Uterus (tissue), 2 donors: ENCODE results near the gene RCAN2.

Experiments
- CTCF ChIP-seq, 4 experiments: fragments of 200-600 bp in 2 of 4; fragments of 450-650 bp in 2 of 4; sonication (generic) in 2 of 4; IDR thresholded peaks; one replicate each; pipeline ENCODE4 v1.5.1; 2016 to 2019; ENCODE audit warnings: antibody characterized with exemption in 4 of 4, mild to moderate bottlenecking in 2 of 4, moderate library complexity in 1 of 4
- POLR2A ChIP-seq, 2 donors: fragments of 450-650 bp; IDR thresholded peaks; one replicate each; pipeline ENCODE4 v1.6.1; 2016; ENCODE audit warnings: antibody characterized with exemption in 2 of 2, mild to moderate bottlenecking in 1 of 2, moderate library complexity in 1 of 2

DNA sequence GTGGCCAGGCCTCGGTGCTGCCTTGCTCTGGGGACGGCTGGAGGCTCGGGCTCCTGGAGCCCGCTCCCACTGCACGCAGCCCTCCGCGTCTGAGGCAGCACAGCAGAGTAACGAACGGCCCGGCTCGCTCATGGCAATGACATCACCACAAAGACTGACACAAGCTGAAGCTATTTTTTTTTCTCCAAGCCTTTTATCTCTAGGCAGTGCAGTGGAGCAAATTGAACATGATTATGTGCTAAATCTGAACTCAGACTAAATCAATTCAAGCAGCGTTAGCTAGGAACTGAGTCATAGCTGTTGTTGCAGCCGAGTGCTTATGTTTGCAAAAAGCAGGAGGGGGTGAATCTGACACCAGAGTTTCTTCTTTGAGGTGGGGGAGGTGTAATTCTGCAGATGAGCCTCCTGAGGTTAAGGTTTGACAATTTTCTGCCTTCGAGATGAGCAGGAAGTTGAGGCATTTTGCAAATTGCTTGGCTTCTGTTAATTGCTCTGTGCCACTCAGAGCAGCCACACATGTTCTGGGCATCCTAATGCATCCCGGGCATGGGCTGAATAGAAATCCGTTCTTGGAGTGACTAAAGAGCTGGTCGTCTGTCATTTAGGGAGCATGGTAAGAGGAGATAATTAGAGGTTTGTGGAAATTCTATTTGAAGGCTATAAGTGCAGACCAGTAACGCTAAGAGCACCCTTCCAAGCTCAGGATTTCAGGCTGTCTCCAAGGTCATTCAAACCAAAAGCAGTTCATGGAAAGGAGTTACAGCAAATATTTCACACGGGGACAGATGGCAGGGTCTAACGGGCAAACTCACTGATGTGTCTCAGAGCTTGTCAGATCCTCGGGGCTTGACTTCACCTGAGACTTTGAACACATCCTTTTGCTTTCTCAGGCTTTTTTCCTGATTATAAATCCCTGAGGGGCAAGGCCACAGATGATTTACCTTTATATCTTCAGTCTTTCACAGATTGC, 165.4 kb downstream of the RCAN2 start:
- TF ChIP-seq POLR2A (IDR thresholded peaks at IDR 0.05) (no peak), CTCF (IDR thresholded peaks at IDR 0.05) (no peak)
